Adrenal gland (tissue), 12 donors: ENCODE measurements around the gene RAB11B. TPM values are rescaled to one million over a fixed set of nuclear protein-coding genes. Genes with fewer than 3 reads are reported as not detected.
"Not testable (repeated sequence)": the region's sequence is repeated elsewhere in the genome, so short reads cannot be mapped to it uniquely, and the experiment has no call there.

Experiments used
- DNase-seq, 7 donors: peaks; one replicate each; pipeline ENCODE4 v3.0.0-alpha.2; 2019 to 2020
- H3K27ac ChIP-seq, 5 donors: fragments of 200-600 bp; sonication (generic) in 4 of 5; 1 replicate in 3 of 5; 2 replicates in 2 of 5; pipeline versions ENCODE4 v1.5.1 to v1.8.0; 2016 to 2020; ENCODE audit warnings: mild to moderate bottlenecking in 1 of 5
- H3K27me3 ChIP-seq: fragments of 200-600 bp; 2 replicates; pipeline ENCODE4 v1.8.0; 2021
- H3K36me3 ChIP-seq, 2 donors: fragments of 200-600 bp; replicated peaks in 1 of 2; 1 replicate in 1 of 2; 2 replicates in 1 of 2; pipeline versions ENCODE4 v1.5.1 to v1.8.0; 2018 to 2022
- H3K4me1 ChIP-seq, 2 donors: fragments of 200-600 bp; replicated peaks in 1 of 2; 1 replicate in 1 of 2; 2 replicates in 1 of 2; pipeline versions ENCODE4 v1.5.1 to v1.8.0; 2018 to 2021
- H3K4me3 ChIP-seq, 4 donors: fragments of 200-600 bp; sonication (generic) in 3 of 4; one replicate each; pipeline ENCODE4 v1.5.1; 2016 to 2018
- H3K9me3 ChIP-seq, 3 donors: fragments of 200-600 bp; sonication (generic) in 1 of 3; replicated peaks in 1 of 3; 1 replicate in 2 of 3; 2 replicates in 1 of 3; pipeline versions ENCODE4 v1.5.1 to v1.8.0; 2016 to 2021
- POLR2A ChIP-seq, 2 donors: fragments of 450-650 bp; IDR thresholded peaks; one replicate each; pipeline ENCODE4 v1.6.1; 2017; ENCODE audit warnings: antibody characterized with exemption in 2 of 2, mild to moderate bottlenecking in 2 of 2, moderate library complexity in 1 of 2
- WGBS, 4 donors: extraction: QIAGEN DNeasy Blood & Tissue Kit in 2 of 4; methylation state at CpG; one replicate each; pipeline versions ENCODE4 v1.1.5 to v1.1.7; 2013 to 2017; 5-methylcytosine and 5-hydroxymethylcytosine counted together
- intact Hi-C, 2 donors: fragments of 100-400 bp; cut with DNase I; formaldehyde crosslinking; loops; one replicate each; pipeline versions ENCODE4 v1.14.1 to v1.15.0; 2022 to 2023
- polyA plus RNA-seq, 3 donors: library from polyadenylated mRNA; stranded (reverse); fragments of 200-250 nt in 2 of 3; fragments of 350-450 nt in 1 of 3; fragmentation: Illumina TruSeq in 1 of 3; extraction: RNeasy Lipid Tissue Mini Kit (QIAGEN cat#74804) in 1 of 3; gene quantifications; one replicate each; pipeline ENCODE4 v1.2.3, GENCODE V29; 2013 to 2014
- total RNA-seq, 9 donors: library from RNA; depleted of rRNA in 4 of 9; stranded (reverse); fragments of >200 nt in 4 of 9; fragments of 120-200 nt in 1 of 9; fragmentation: NEBNext Ultra II Directional in 1 of 9; extraction: Animal tissue kit (Norgen Biotek cat#: 25700) in 1 of 9; gene quantifications; one replicate each; pipeline versions ENCODE4 v1.1.0 to v1.2.4, GENCODE V29; 2013 to 2023
- TF ChIP-seq, protein P1 (sequence below), 6 experiments: fragments of 450-650 bp in 4 of 6; fragments of 200-600 bp in 2 of 6; sonication (generic) in 1 of 6; IDR thresholded peaks; 1 replicate in 5 of 6; 2 replicates in 1 of 6; pipeline versions ENCODE4 v1.5.1 to v1.8.0; 2016 to 2021; ENCODE audit warnings: antibody characterized with exemption in 6 of 6, mild to moderate bottlenecking in 2 of 6, moderate library complexity in 1 of 6
- donor health status: healthy with polysubstance abuse.
- donor health status: Bipolar disorder and iron deficiency.
- donor health status: DM: yes; HTN: yes; CAD: no.
- donor health status: DM: no; HTN: no; CAD: no.
- donor health status: DM: no; HTN: no; CAD: no.
- donor health status: DM: yes; HTN: yes; CAD: no.

RAB11B gene
- total and polyA plus RNA-seq, 12 donors, result 10.7 to 155 (median 72.2) TPM

DNA sequence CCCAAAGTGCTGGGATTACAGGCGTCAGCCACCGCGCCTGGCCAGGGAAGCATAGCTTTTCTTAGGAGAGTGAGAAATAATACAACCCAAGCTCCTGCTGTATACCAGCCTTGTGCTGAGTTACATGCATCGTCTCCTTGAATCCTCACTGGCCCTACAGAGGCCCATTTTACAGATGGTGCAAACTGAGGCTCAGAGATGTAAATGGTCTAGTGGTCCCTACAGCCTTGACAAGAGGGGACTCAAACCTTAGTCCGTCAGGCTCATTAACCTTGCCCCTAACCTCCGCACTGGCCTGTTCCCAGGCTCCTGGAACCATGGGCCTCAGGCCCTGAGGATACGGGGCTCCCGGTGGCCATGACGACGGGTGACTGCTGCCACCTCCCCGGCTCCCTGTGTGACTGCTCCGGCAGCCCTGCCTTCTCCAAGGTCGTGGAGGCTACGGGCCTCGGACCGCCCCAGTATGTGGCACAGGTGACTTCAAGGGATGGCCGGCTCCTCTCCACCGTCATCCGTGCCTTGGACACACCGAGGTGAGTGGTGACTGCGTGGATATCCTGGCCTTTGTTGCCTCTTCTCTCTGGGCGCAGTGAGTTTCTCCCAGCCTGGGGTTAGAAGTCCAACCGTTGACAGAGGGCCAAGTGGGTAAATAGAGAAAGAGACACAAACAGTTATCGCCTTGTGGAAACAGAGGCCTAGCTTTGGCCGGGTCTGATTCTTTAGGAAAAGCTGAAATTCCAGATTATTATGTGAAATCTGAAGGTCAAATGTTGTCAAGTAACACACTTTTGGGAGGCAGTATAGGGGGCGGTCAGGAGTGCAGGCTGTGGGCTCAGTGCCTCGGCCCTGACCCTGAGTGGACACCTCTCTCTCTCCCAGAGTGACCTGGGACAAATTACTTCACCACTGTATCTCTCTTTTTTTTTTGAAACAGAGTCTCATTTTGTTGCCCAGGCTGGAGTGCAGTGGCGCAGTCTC lies 31.6 kb downstream of the RAB11B start:
- DNase-seq, result peak in 1 of 7 donors; percentile 43
- Histone ChIP-seq H3K27ac (peak overlapping the region in 2 of 5 donors; percentile 16 to 56), H3K9me3 (no peaks in the 10 kb centered on the region), H3K27me3 (no peaks in the 10 kb centered on the region), H3K4me1 (peaks cover 8 to 39% of the 10 kb centered on the region in 2 donors), H3K4me3 (no peak overlapping the region), H3K36me3 (peaks cover 0 to 11% of the 10 kb centered on the region in 2 donors)
- intact Hi-C loops, result no loop called here
- WGBS, 4 donors, result 80 to 88% (median 82%) methylated on average over 15 to 28 of the region's 28 CpGs
- no peak for TF ChIP-seq POLR2A (IDR thresholded peaks at IDR 0.05)
- TF ChIP-seq, protein P1, sequence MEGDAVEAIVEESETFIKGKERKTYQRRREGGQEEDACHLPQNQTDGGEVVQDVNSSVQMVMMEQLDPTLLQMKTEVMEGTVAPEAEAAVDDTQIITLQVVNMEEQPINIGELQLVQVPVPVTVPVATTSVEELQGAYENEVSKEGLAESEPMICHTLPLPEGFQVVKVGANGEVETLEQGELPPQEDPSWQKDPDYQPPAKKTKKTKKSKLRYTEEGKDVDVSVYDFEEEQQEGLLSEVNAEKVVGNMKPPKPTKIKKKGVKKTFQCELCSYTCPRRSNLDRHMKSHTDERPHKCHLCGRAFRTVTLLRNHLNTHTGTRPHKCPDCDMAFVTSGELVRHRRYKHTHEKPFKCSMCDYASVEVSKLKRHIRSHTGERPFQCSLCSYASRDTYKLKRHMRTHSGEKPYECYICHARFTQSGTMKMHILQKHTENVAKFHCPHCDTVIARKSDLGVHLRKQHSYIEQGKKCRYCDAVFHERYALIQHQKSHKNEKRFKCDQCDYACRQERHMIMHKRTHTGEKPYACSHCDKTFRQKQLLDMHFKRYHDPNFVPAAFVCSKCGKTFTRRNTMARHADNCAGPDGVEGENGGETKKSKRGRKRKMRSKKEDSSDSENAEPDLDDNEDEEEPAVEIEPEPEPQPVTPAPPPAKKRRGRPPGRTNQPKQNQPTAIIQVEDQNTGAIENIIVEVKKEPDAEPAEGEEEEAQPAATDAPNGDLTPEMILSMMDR (IDR thresholded peaks at IDR 0.05), result no peak

DNA sequence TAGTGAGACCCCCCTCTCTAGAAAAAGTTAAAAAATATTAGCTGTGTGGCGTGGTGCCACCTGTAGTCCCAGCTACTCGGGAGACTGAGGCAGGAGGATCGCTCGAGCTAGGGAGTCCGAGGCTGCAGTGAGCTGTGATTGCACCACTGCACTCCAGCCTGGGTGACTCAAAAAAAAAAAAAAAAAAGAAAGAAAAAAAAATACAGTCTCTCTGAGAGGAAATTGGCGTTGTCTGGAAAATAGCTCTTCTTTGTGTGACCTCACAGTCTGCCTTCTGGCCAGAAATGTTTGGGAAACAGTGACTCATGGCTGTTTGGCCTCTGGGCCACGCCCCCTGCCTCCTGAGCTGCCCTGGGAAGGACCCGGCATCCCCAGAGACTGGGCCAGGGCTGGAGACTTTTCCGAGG lies 33.7 kb downstream of the RAB11B start:
- Histone ChIP-seq H3K36me3 (peaks cover 0 to 14% of the 10 kb centered on the region in 2 donors), H3K4me3 (no peak overlapping the region), H3K27me3 (no peaks in the 10 kb centered on the region), H3K4me1 (peaks cover 8 to 32% of the 10 kb centered on the region in 2 donors), H3K9me3 (no peaks in the 10 kb centered on the region), H3K27ac (peak overlapping the region; percentile 69 to 93 (median 90))
- WGBS, 4 donors, result 14 to 22% (median 17%) methylated on average over 9 of the region's 9 CpGs
- peak; percentile 95 to 99 (median 98) for DNase-seq
- TF ChIP-seq, protein P1 (IDR thresholded peaks at IDR 0.05), result no peak
- no peak for TF ChIP-seq POLR2A (IDR thresholded peaks at IDR 0.05)
- intact Hi-C loops, result no loop called here

DNA sequence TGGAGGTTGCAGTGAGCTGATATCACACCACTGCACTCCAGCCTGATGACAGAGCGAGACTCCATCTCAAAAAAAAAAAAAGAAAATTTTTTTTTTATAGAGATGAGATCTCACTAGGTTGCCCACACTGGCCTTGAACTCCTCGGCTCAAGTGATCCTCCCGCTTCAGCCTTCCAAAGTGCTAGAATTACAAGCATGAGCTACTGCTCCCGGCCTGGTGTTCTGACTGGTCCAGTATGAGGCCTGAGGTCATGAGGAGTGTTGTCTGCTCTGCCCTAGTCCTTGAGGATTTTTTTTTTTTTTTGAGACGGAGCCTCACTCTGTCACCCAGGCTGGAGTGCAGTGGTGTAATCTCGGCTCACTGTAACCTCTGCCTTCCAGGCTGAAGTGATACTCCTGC lies 35.2 kb downstream of the RAB11B start:
- intact Hi-C loops, H3K4me3 ChIP-seq, H3K9me3 ChIP-seq, H3K27me3 ChIP-seq: not testable (repeated sequence)
- Histone ChIP-seq H3K27ac (peak overlapping the region; percentile 49 to 92 (median 70)), H3K4me1 (peaks cover 8 to 32% of the 10 kb centered on the region in 2 donors), H3K36me3 (peaks cover 0 to 14% of the 10 kb centered on the region in 2 donors)
- 47 to 77% (median 54%) methylated on average over 6 of the region's 6 CpGs for WGBS, 4 donors
- TF ChIP-seq POLR2A (IDR thresholded peaks at IDR 0.05), result peak in 1 of 2 donors; percentile 33
- DNase-seq, result peak in 6 of 7 donors; percentile 77 to 91 (median 82)

DNA sequence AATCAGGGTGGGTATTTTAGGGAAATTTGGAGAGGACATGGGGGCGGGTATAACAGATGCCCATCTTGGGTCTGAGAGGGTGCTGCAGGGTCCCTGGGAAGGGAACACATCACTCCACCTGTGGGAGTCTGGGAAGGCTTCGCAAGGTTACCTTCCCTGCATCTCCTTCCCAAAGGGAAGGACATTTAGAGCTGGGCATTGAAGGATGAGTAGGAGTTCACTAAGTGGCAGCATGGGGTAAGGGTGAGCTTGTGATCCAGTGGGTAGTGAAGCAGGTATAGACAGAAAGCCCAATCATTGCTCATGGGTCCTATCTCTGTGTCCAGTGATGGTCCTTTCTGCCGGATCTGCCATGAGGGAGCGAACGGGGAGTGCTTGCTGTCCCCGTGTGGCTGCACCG lies 36.1 kb downstream of the RAB11B start:
- TF ChIP-seq, protein P1 (IDR thresholded peaks at IDR 0.05), result no peak
- TF ChIP-seq POLR2A (IDR thresholded peaks at IDR 0.05), result no peak
- H3K27ac ChIP-seq, result no peak overlapping the region
- H3K4me1 ChIP-seq, result peaks cover 8 to 32% of the 10 kb centered on the region in 2 donors
- H3K36me3 ChIP-seq, result peaks cover 0 to 17% of the 10 kb centered on the region in 2 donors
- 93 to 96% (median 95%) methylated on average over 2 to 7 of the region's 7 CpGs for WGBS, 4 donors
- intact Hi-C loops, result no loop called here
- H3K9me3 ChIP-seq, result no peaks in the 10 kb centered on the region
- no peaks in the 10 kb centered on the region for H3K27me3 ChIP-seq
- DNase-seq, result no peak
- no peak overlapping the region for H3K4me3 ChIP-seq
